B cell (primary cell): ENCODE data around the gene TENM3.

Experiments used
- CTCF ChIP-seq: fragments of 200-600 bp; IDR thresholded peaks from one replicate; pipeline ENCODE4 v1.8.0; 2022; ENCODE audit warnings: antibody characterized with exemption, mild to moderate bottlenecking
- EZH2 ChIP-seq: IDR thresholded peaks from 2 replicates; pipeline ENCODE4 v1.6.1; 2012; ENCODE audit warnings: borderline replicate concordance, low read depth, mild to moderate bottlenecking, moderate library complexity, low read length; ENCODE audit not compliant: insufficient read depth, poor library complexity, severe bottlenecking

GRCh38 chr4:182826391-182826790, 583.2 kb downstream of the TENM3 start:
- no peak for TF ChIP-seq CTCF
- TF ChIP-seq EZH2, result no peak
